ENCODE results near the gene CLCA2. TPM values are rescaled to one million over a fixed set of nuclear protein-coding genes. Genes with fewer than 3 reads are reported as not detected.

CLCA2 gene
- total RNA-seq, 1 experiment from 2014 or later = not detected

DNA sequence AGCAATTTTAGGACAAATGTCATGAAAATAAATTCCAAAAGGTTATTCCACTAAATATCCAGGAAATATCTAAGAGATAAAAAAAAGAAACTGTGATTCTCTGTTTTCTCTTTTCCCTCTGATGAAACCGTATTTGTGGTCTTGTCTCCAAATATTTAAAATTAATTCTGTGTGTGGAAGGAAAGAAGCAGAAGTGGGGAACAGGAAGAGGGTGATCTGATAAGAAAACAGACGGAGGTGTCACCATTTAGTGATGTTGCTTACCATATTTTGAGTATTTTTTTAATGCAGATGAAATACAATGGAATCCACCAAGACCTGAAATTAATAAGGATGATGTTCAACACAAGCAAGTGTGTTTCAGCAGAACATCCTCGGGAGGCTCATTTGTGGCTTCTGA is 74.3 kb downstream of the CLCA2 start:
- ATAC-seq (no peak), DNase-seq (ENCODE audit: low read depth, low spot score) (no peak)
- H3K27me3 ChIP-seq (ENCODE audit: control insufficient read depth, insufficient read depth, low read length) = peaks cover 9% of the 10 kb centered on the region
- CTCF ChIA-PET = no interaction called here
- no peaks in the 10 kb centered on the region for H3K9me3 ChIP-seq (ENCODE audit: control insufficient read depth, insufficient read depth, low read depth, low read length)
- no peaks in the 10 kb centered on the region for H3K36me3 ChIP-seq (ENCODE audit: control insufficient read depth, insufficient read depth, low read length)
- TF ChIP-seq, protein P1, sequence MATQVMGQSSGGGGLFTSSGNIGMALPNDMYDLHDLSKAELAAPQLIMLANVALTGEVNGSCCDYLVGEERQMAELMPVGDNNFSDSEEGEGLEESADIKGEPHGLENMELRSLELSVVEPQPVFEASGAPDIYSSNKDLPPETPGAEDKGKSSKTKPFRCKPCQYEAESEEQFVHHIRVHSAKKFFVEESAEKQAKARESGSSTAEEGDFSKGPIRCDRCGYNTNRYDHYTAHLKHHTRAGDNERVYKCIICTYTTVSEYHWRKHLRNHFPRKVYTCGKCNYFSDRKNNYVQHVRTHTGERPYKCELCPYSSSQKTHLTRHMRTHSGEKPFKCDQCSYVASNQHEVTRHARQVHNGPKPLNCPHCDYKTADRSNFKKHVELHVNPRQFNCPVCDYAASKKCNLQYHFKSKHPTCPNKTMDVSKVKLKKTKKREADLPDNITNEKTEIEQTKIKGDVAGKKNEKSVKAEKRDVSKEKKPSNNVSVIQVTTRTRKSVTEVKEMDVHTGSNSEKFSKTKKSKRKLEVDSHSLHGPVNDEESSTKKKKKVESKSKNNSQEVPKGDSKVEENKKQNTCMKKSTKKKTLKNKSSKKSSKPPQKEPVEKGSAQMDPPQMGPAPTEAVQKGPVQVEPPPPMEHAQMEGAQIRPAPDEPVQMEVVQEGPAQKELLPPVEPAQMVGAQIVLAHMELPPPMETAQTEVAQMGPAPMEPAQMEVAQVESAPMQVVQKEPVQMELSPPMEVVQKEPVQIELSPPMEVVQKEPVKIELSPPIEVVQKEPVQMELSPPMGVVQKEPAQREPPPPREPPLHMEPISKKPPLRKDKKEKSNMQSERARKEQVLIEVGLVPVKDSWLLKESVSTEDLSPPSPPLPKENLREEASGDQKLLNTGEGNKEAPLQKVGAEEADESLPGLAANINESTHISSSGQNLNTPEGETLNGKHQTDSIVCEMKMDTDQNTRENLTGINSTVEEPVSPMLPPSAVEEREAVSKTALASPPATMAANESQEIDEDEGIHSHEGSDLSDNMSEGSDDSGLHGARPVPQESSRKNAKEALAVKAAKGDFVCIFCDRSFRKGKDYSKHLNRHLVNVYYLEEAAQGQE (IDR thresholded peaks at IDR 0.05; ENCODE audit: insufficient read depth in 1 of 2, low read depth in 2 of 2, low read length in 1 of 2) = no peak
- TF ChIP-seq, protein P2, sequence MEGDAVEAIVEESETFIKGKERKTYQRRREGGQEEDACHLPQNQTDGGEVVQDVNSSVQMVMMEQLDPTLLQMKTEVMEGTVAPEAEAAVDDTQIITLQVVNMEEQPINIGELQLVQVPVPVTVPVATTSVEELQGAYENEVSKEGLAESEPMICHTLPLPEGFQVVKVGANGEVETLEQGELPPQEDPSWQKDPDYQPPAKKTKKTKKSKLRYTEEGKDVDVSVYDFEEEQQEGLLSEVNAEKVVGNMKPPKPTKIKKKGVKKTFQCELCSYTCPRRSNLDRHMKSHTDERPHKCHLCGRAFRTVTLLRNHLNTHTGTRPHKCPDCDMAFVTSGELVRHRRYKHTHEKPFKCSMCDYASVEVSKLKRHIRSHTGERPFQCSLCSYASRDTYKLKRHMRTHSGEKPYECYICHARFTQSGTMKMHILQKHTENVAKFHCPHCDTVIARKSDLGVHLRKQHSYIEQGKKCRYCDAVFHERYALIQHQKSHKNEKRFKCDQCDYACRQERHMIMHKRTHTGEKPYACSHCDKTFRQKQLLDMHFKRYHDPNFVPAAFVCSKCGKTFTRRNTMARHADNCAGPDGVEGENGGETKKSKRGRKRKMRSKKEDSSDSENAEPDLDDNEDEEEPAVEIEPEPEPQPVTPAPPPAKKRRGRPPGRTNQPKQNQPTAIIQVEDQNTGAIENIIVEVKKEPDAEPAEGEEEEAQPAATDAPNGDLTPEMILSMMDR (IDR thresholded peaks at IDR 0.05) = no peak
- TF ChIP-seq SIN3A (IDR thresholded peaks at IDR 0.05; ENCODE audit: borderline replicate concordance, insufficient read depth, low read depth, low read length) = no peak
- no peak for TF ChIP-seq TCF7L2 (IDR thresholded peaks at IDR 0.05; ENCODE audit: low read depth, low read length)
- no peak for TF ChIP-seq POLR2AphosphoS5 (IDR thresholded peaks at IDR 0.05; ENCODE audit: low read depth, low read length)
- peaks cover 4% of the 10 kb centered on the region; the same call in 1 of the 2 replicates for H3K4me1 ChIP-seq (ENCODE audit: control insufficient read depth, insufficient read depth, low read length)
- POLR2A ChIA-PET = no interaction called here
- no peak overlapping the region for H3K4me3 ChIP-seq (ENCODE audit: low read depth in 2 of 2, low read length in 2 of 2)
- no peak overlapping the region for H3K27ac ChIP-seq (ENCODE audit: low read length)
- in situ Hi-C loops (cut with HindIII; ENCODE audit: low pct_unique_long_range_greater_than_20kb, low sequenced_read_pairs) = no loop called here
- BruUV-seq (replicated peaks) = no TSS peak
- intact Hi-C loops (cut with micrococcal nuclease; ENCODE audit: unreplicated experiment) = no loop called here

DNA sequence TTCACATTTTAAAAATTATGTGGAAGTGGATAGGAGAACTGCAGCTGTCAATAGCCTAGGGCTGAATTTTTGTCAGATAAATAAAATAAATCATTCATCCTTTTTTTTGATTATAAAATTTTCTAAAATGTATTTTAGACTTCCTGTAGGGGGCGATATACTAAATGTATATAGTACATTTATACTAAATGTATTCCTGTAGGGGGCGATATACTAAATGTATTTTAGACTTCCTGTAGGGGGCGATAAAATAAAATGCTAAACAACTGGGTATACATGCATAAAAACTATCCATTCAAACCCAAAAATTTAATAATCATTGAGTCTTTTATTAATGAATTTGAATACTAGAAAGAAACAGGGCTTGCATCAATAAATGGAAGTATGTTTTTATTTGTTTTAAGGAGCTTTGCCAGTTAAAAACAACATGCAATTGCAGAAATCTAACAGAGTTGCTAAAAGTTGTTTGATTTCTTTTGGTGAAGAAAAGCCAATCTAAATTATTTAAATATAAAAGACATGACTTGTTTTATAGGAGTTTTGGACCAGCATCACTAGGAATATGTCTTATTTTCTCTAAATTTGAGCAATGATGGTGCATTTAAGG is 76.1 kb downstream of the CLCA2 start:
- Histone ChIP-seq H3K9me3 (ENCODE audit: control insufficient read depth, insufficient read depth, low read depth, low read length) (no peaks in the 10 kb centered on the region), H3K27me3 (ENCODE audit: control insufficient read depth, insufficient read depth, low read length) (peaks cover 13% of the 10 kb centered on the region), H3K36me3 (ENCODE audit: control insufficient read depth, insufficient read depth, low read length) (no peaks in the 10 kb centered on the region), H3K4me1 (ENCODE audit: control insufficient read depth, insufficient read depth, low read length) (peaks cover 4% of the 10 kb centered on the region; the same call in 1 of the 2 replicates), H3K27ac (ENCODE audit: low read length) (no peak overlapping the region), H3K4me3 (ENCODE audit: low read depth in 2 of 2, low read length in 2 of 2) (no peak overlapping the region)
- CTCF ChIA-PET = interaction anchor here (1.0 kb wide), 1 partner anchor 476 kb away, joined by 3 read pairs; no protein-coding TSS in a partner anchor
- BruUV-seq (replicated peaks) = no TSS peak
- POLR2A ChIA-PET = no interaction called here
- intact Hi-C loops (cut with micrococcal nuclease; ENCODE audit: unreplicated experiment) = no loop called here
- ATAC-seq (no peak), DNase-seq (ENCODE audit: low read depth, low spot score) (no peak)
- in situ Hi-C loops (cut with HindIII; ENCODE audit: low pct_unique_long_range_greater_than_20kb, low sequenced_read_pairs) = no loop called here
- TF ChIP-seq, protein P1 (IDR thresholded peaks at IDR 0.05; ENCODE audit: insufficient read depth in 1 of 2, low read depth in 2 of 2, low read length in 1 of 2) = no peak
- TF ChIP-seq, protein P2 (IDR thresholded peaks at IDR 0.05) = peak; percentile 81; the same call in 1 of the 2 replicates

Measured in Panc1 (cell line).